KMS-11 (cell line): ENCODE measurements around the gene WBP1L.
"Not testable (repeated sequence)": the region's sequence is repeated elsewhere in the genome, so short reads cannot be mapped to it uniquely, and the experiment has no call there.

Experiments used
- H2AFZ ChIP-seq: fragments of 200-600 bp; sonication (generic); 2 replicates; pipeline ENCODE4 v1.6.1; 2016; ENCODE audit warnings: antibody characterized with exemption, mixed run types, low read depth
- H3K27ac ChIP-seq: fragments of 200-600 bp; sonication (generic); 2 replicates; pipeline ENCODE4 v1.6.1; 2016; ENCODE audit warnings: mild to moderate bottlenecking, mixed run types
- H3K27me3 ChIP-seq: fragments of 200-600 bp; sonication (generic); 2 replicates; pipeline ENCODE4 v1.6.1; 2017; ENCODE audit warnings: mild to moderate bottlenecking, low read depth, mixed run types, moderate library complexity; ENCODE audit not compliant: insufficient read depth
- H3K36me3 ChIP-seq: fragments of 200-600 bp; sonication (generic); 2 replicates; pipeline ENCODE4 v1.6.1; 2017; ENCODE audit warnings: mild to moderate bottlenecking, mixed run types; ENCODE audit not compliant: insufficient read depth
- H3K4me1 ChIP-seq: fragments of 200-600 bp; sonication (generic); 2 replicates; pipeline ENCODE4 v1.6.1; 2016; ENCODE audit warnings: mild to moderate bottlenecking, low read depth, mixed run types; ENCODE audit not compliant: poor library complexity, severe bottlenecking
- H3K4me2 ChIP-seq: fragments of 200-600 bp; sonication (generic); 2 replicates; pipeline ENCODE4 v1.7.0; 2016; ENCODE audit warnings: mild to moderate bottlenecking, mixed run types
- H3K4me3 ChIP-seq: fragments of 200-600 bp; sonication (generic); IDR thresholded peaks from 2 replicates; pipeline ENCODE4 v1.6.1; 2017; ENCODE audit warnings: low read depth, low read length, mixed read lengths; ENCODE audit not compliant: insufficient read depth
- H3K79me2 ChIP-seq: fragments of 200-600 bp; sonication (generic); 2 replicates; pipeline ENCODE4 v1.6.1; 2016; ENCODE audit warnings: low read depth, mixed run types; ENCODE audit not compliant: insufficient read depth
- H3K9ac ChIP-seq: fragments of 200-600 bp; sonication (generic); 2 replicates; pipeline ENCODE4 v1.6.1; 2016; ENCODE audit warnings: mild to moderate bottlenecking, mixed run types
- H4K20me1 ChIP-seq: fragments of 200-600 bp; sonication (generic); 2 replicates; pipeline ENCODE4 v1.6.1; 2016; ENCODE audit warnings: mild to moderate bottlenecking, mixed run types; ENCODE audit not compliant: insufficient read depth
- TF ChIP-seq, protein P1 (sequence below): fragments of 200-600 bp; sonication (generic); conservative IDR thresholded peaks from 2 replicates; pipeline ENCODE4 v1.6.1; 2017; ENCODE audit warnings: low read depth, mild to moderate bottlenecking, antibody characterized with exemption, low read length, moderate library complexity, mixed read lengths

The WBP1L gene

DNA sequence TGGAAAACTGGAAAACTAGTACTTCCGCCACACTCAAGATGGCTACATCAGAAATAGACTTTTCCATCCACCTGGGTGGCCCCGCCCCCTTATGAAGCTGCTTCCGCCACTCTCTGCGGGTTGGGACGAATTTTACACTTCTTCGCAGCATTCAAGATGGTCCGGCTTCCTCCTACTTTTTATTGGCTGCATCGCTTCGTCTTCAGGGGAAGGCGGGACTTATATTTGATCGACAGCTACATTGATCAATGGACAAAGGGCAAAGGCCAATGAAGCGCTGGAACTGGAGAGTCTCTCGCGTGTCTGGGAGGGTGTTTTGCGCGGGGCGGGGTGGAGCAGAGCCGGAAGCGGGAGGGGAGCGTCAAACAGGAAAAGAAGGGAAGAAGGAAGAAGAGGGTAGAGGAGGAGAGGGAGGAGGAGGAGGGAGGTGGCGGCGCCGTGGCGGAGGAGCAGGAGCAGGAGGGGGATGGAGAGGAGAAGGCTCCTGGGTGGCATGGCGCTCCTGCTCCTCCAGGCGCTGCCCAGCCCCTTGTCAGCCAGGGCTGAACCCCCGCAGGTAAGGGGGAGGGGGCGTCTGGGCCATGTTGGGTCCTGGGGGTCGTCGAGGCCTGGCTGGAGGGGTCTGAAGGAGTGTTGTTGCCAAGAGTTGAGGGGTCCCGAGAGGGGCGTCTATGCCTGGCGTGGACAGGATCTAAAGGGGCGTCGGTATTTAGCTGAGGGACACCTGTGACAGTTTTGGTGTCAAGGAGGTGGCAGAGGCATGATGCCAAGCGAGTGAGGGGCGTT lies at the start of gene WBP1L:
WBP1L (plus strand) TSS at position 361 of the 786 bp plus-strand sequence; CDS start at position 467, 106 bp downstream.
- Histone ChIP-seq H3K27ac (peak within 1 kb of the TSS; percentile 22; the same call in 1 of the 2 replicates), H2AFZ (peak within 1 kb of the TSS; percentile 85), H3K27me3 (no peaks in the 10 kb centered on the region), H3K4me1 (peaks cover 29% of the 10 kb centered on the region), H3K4me3 (no peak within 1 kb of the TSS), H4K20me1 (no peaks in the 10 kb centered on the region), H3K9ac (peak within 1 kb of the TSS; percentile 52; the same call in 1 of the 2 replicates), H3K36me3 (no peaks in the 10 kb centered on the region), H3K4me2 (peak within 1 kb of the TSS; percentile 86), H3K79me2 (peaks cover 31% of the 10 kb centered on the region; the same call in 1 of the 2 replicates)
- TF ChIP-seq, protein P1, sequence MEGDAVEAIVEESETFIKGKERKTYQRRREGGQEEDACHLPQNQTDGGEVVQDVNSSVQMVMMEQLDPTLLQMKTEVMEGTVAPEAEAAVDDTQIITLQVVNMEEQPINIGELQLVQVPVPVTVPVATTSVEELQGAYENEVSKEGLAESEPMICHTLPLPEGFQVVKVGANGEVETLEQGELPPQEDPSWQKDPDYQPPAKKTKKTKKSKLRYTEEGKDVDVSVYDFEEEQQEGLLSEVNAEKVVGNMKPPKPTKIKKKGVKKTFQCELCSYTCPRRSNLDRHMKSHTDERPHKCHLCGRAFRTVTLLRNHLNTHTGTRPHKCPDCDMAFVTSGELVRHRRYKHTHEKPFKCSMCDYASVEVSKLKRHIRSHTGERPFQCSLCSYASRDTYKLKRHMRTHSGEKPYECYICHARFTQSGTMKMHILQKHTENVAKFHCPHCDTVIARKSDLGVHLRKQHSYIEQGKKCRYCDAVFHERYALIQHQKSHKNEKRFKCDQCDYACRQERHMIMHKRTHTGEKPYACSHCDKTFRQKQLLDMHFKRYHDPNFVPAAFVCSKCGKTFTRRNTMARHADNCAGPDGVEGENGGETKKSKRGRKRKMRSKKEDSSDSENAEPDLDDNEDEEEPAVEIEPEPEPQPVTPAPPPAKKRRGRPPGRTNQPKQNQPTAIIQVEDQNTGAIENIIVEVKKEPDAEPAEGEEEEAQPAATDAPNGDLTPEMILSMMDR, result no peak

DNA sequence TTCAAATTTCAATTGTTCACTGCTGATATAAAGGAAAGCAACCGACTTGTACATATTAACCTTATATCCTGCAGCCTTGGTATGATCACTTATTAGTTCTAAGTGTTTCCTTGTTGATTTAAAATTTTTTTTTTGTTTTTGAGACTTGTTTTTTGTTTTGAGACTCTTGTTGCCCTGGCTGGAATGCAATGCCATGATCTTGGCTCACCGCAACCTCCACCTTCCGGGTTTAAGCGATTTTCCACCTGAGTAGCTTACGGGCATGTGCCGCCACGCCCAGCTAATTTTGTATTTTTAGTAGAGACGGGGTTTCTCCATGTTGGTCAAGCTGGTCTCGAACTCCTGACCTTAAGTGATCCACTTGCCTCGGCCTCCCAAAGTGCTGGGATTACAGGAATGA lies 48.3 kb upstream of the WBP1L start:
- H2AFZ ChIP-seq, H3K4me1 ChIP-seq, H3K27ac ChIP-seq, H4K20me1 ChIP-seq, H3K79me2 ChIP-seq, H3K36me3 ChIP-seq, H3K4me2 ChIP-seq, H3K4me3 ChIP-seq, H3K9ac ChIP-seq, H3K27me3 ChIP-seq: not testable (repeated sequence)

DNA sequence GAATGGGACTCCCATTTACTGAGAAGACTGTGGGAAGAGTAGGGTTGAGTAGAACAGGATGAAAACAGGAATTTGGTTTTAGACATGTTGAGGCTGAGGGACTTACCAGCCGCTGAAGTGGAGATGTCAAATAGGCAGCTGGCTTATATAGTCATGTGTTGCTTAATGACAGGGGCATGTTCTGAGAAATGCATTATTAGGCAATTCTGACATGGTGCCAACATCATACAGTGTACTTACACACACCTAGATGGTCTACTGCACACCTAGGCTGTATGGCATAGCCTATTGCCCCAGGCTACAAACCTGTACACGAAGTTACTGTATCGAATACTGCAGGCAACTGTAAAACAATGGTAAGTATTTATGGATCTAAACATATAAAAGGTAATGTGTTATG lies 47.0 kb upstream of the WBP1L start:
- Histone ChIP-seq H3K36me3 (no peaks in the 10 kb centered on the region), H3K4me2 (no peak overlapping the region), H2AFZ (no peak overlapping the region), H3K4me1 (no peaks in the 10 kb centered on the region), H4K20me1 (no peaks in the 10 kb centered on the region), H3K4me3 (no peak overlapping the region), H3K27ac (no peak overlapping the region), H3K9ac (no peak overlapping the region), H3K27me3 (no peaks in the 10 kb centered on the region), H3K79me2 (no peaks in the 10 kb centered on the region)
- TF ChIP-seq, protein P1, result no peak

DNA sequence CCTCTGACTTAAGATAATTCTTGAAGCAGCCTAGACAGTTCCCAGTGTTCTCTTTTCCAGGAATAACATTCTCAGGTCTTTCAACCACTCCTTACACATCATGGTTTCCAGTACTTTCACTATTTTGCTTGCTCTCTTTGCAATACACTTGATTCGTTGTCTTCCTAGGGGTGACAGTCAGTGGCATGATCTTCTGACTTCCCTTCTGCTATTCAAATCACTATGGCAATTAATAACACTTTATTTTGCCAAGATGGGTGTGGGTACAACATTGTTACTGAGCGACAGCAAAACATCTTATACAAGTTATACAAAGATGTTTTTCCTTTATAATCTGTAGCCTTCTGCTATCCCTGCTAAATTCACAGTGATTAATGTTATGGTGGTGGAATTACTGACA lies 44.9 kb upstream of the WBP1L start:
- no peaks in the 10 kb centered on the region for H3K4me1 ChIP-seq
- TF ChIP-seq, protein P1, result no peak
- no peak overlapping the region for H3K4me3 ChIP-seq
- H3K9ac ChIP-seq, result no peak overlapping the region
- H2AFZ ChIP-seq, result no peak overlapping the region
- H3K27me3 ChIP-seq, result no peaks in the 10 kb centered on the region
- H4K20me1 ChIP-seq, result no peaks in the 10 kb centered on the region
- H3K4me2 ChIP-seq, result no peak overlapping the region
- no peak overlapping the region for H3K27ac ChIP-seq
- no peaks in the 10 kb centered on the region for H3K36me3 ChIP-seq
- no peaks in the 10 kb centered on the region for H3K79me2 ChIP-seq

DNA sequence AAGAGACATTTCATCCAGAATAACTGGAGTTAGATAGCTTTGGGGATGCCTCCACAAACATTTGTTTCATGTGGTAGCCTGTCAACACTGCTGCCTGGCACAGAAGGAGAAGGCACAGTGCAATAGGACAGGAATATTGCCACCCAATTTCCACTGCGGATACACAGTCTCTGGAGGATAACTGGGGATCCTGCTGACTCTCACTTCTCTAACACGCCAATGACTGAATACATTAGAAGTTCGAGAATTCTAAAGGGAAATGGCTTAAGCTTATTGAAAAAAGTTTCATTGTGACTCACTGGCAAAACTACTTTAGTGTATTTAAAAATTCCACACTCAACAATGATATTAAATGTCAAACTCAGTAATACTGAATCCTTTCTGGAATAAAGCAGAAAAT lies 42.5 kb upstream of the WBP1L start:
- no peak overlapping the region for H3K9ac ChIP-seq
- TF ChIP-seq, protein P1, result no peak

More for the DNA sequence above, 42.5 kb upstream of the WBP1L start:
- Histone ChIP-seq H2AFZ (no peak overlapping the region), H3K27me3 (no peaks in the 10 kb centered on the region), H3K36me3 (no peaks in the 10 kb centered on the region), H3K4me1 (no peaks in the 10 kb centered on the region), H4K20me1 (no peaks in the 10 kb centered on the region), H3K27ac (no peak overlapping the region), H3K4me3 (no peak overlapping the region), H3K4me2 (no peak overlapping the region), H3K79me2 (no peaks in the 10 kb centered on the region)
